Body of pancreas (tissue), 4 donors: ENCODE data around the gene IFT88.

Experiments
- CTCF ChIP-seq, 7 experiments: fragments of 450-650 bp in 4 of 7; fragments of 200-600 bp in 3 of 7; sonication (generic) in 3 of 7; IDR thresholded peaks; one replicate each; pipeline ENCODE4 v1.5.1; 2016 to 2019; ENCODE audit warnings: antibody characterized with exemption in 7 of 7
- POLR2A ChIP-seq, 3 donors: fragments of 450-650 bp; IDR thresholded peaks; one replicate each; pipeline ENCODE4 v1.6.1; 2016; ENCODE audit warnings: antibody characterized with exemption in 3 of 3, mild to moderate bottlenecking in 2 of 3

GRCh38 chr13:20682061-20682460, 115.1 kb downstream of the IFT88 start:
- TF ChIP-seq CTCF (IDR thresholded peaks at IDR 0.05) (no peak), POLR2A (IDR thresholded peaks at IDR 0.05) (no peak)
